HG03045 (cell line): ENCODE results near the gene RHOXF2.
A peak's percentile ranks its signal among the peaks of the same experiment; 100 is the strongest.
"Not testable (repeated sequence)": the region's sequence is repeated elsewhere in the genome, so short reads cannot be mapped to it uniquely, and the experiment has no call there.

Experiments
- ATAC-seq: cut with Tn5 transposase; IDR thresholded peaks from one replicate; pipeline ENCODE4 v1.9.1; 2021; ENCODE audit warnings: mild to moderate bottlenecking, moderate library complexity; ENCODE audit not compliant: unreplicated experiment

RHOXF2 gene

GRCh38 chrX:120196626-120197283 is 38.3 kb downstream of the RHOXF2 start:
- not testable (repeated sequence) for ATAC-seq

- ATAC-seq = no peak
Observed at GRCh38 chrX:120200851-120201250, 42.4 kb downstream of the RHOXF2 start.

- ATAC-seq = no peak
Observed at GRCh38 chrX:120205816-120206753, 47.7 kb downstream of the RHOXF2 start.

GRCh38 chrX:120207009-120207605 is 48.7 kb downstream of the RHOXF2 start:
- ATAC-seq = no peak

GRCh38 chrX:120213438-120214265 is 55.2 kb downstream of the RHOXF2 start:
- peak; percentile 61 for ATAC-seq
